NCI-H2171 (cell line): ENCODE data around the gene GRB7.
"Not testable (repeated sequence)": the region's sequence is repeated elsewhere in the genome, so short reads cannot be mapped to it uniquely, and the experiment has no call there.

ENCODE experiments used
- DNase-seq: peaks from one replicate; lab custom pipeline; 2025; lab: John Stamatoyannopoulos, UW

GRB7 gene

GRCh38 chr17:39737760-39738567, at the start of gene GRB7:
TSS of gene GRB7 (plus strand) at chr17:39737938. CDS start at chr17:39742302, 4,364 bp downstream.
- peak; percentile 84 for DNase-seq

GRCh38 chr17:39688475-39688835, 49.3 kb upstream of the GRB7 start:
- no peak for DNase-seq

- no peak for DNase-seq
These were observed 48.8 kb upstream of the GRB7 start for GRCh38 chr17:39688945-39689344.

GRCh38 chr17:39694593-39694992, 43.1 kb upstream of the GRB7 start:
- DNase-seq: no peak

GRCh38 chr17:39695089-39695474, 42.7 kb upstream of the GRB7 start:
- no peak for DNase-seq

- DNase-seq: no peak
These were observed 41.0 kb upstream of the GRB7 start for GRCh38 chr17:39696731-39697130.

- no peak for DNase-seq
These were observed 39.8 kb upstream of the GRB7 start for GRCh38 chr17:39697961-39698360.

GRCh38 chr17:39699157-39699817, 38.5 kb upstream of the GRB7 start:
- not testable (repeated sequence) for DNase-seq

- DNase-seq: no peak
These were observed 38.0 kb upstream of the GRB7 start, which contains the start of gene ERBB2 for GRCh38 chr17:39699818-39700147. TSS of gene ERBB2 (plus strand) at chr17:39700064. CDS start at chr17:39700239, 175 bp downstream.

GRCh38 chr17:39700148-39700987, 37.4 kb upstream of the GRB7 start:
- no peak for DNase-seq

- no peak for DNase-seq
These were observed 36.5 kb upstream of the GRB7 start for GRCh38 chr17:39701012-39701783.

- DNase-seq: no peak
These were observed 35.8 kb upstream of the GRB7 start for GRCh38 chr17:39701784-39702422.

- no peak for DNase-seq
These were observed 34.5 kb upstream of the GRB7 start for GRCh38 chr17:39702901-39703893.

GRCh38 chr17:39703913-39704312, 33.8 kb upstream of the GRB7 start:
- no peak for DNase-seq

GRCh38 chr17:39704821-39705551, 32.8 kb upstream of the GRB7 start:
- no peak for DNase-seq

- DNase-seq: no peak
These were observed 31.9 kb upstream of the GRB7 start for GRCh38 chr17:39705786-39706348.

GRCh38 chr17:39706383-39706782, 31.4 kb upstream of the GRB7 start:
- no peak for DNase-seq

- DNase-seq: no peak
These were observed 30.8 kb upstream of the GRB7 start for GRCh38 chr17:39706921-39707337.
